Tibial nerve (tissue), 3 donors: ENCODE measurements around the gene TNRC18.

Source experiments
- EP300 ChIP-seq, 2 donors: sonication (generic); formaldehyde crosslinking; IDR thresholded peaks; one replicate each; pipeline ENCODE4 v1.6.1; 2017; ENCODE audit warnings: antibody characterized with exemption in 2 of 2, mild to moderate bottlenecking in 1 of 2
- POLR2A ChIP-seq, 2 donors: fragments of 450-650 bp; IDR thresholded peaks; one replicate each; pipeline ENCODE4 v1.6.1; 2017; ENCODE audit warnings: antibody characterized with exemption in 2 of 2, mild to moderate bottlenecking in 2 of 2, moderate library complexity in 2 of 2

DNA sequence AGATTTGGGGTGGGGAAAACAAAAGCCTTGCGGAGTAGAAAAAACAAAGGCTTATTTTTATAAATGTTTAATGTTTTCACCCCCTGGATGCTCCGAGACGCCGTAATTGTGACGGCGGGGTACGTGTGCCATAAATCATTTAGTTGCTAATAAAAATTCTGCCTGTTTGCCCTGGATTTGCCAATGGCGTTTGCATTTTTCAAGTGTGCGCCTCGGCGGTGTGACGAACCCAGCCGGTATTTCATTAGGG, 2.5 kb upstream of the TNRC18 start:
- TF ChIP-seq EP300 (IDR thresholded peaks at IDR 0.05): no peak
- TF ChIP-seq POLR2A (IDR thresholded peaks at IDR 0.05): no peak
